22Rv1 (cell line): ENCODE measurements around the gene CDK11B.

Experiments used
- CTCF ChIP-seq: fragments of 450-650 bp; IDR thresholded peaks from 2 replicates; pipeline ENCODE4 v1.5.1; 2017; ENCODE audit warnings: mild to moderate bottlenecking
- ZFX ChIP-seq: fragments of 450-650 bp; IDR thresholded peaks from 2 replicates; pipeline ENCODE4 v1.6.1; 2017; ENCODE audit warnings: antibody characterized with exemption, borderline replicate concordance

GRCh38 chr1:1614204-1614953, 44.4 kb downstream of the CDK11B start:
- TF ChIP-seq CTCF (no peak), ZFX (no peak)
